Measurements from ENCODE around the gene SPG21. TPM values are rescaled to one million over a fixed set of nuclear protein-coding genes. Genes with fewer than 3 reads are reported as not detected.

Gene SPG21
- total RNA-seq, 4 donors from 2014 or later, result 83.5 to 96.7 (median 90.8) TPM

- Histone ChIP-seq H3K4me1 (no peaks in the 10 kb centered on the region), H3K36me3 (peaks cover 0 to 64% (median 14%) of the 10 kb centered on the region in 4 donors)
These were observed 58.3 kb downstream of the SPG21 start for GRCh38 chr15:64931381-64931780.

GRCh38 chr15:64930778-64931371 is 58.8 kb downstream of the SPG21 start:
- Histone ChIP-seq H3K27me3 (no peaks in the 10 kb centered on the region), H3K36me3 (peaks cover 0 to 65% (median 16%) of the 10 kb centered on the region in 4 donors), H3K27ac (replicated peaks in 1 of 4) (no peak overlapping the region), H3K9me3 (no peaks in the 10 kb centered on the region), H3K4me3 (no peak overlapping the region), H3K4me1 (no peaks in the 10 kb centered on the region)
- TF ChIP-seq POLR2AphosphoS5 (IDR thresholded peaks at IDR 0.05), result no peak
- WGBS, result 71% methylated on average over 11 of the region's 11 CpGs
- DNase-seq (ENCODE audit: extremely low spot score), result peak; percentile 77
- intact Hi-C loops (cut with DNase I), result no loop called here

More at GRCh38 chr15:64931381-64931780, 58.3 kb downstream of the SPG21 start:
- H3K27me3 ChIP-seq, result no peaks in the 10 kb centered on the region
- intact Hi-C loops (cut with DNase I), result no loop called here
- H3K4me3 ChIP-seq, result no peak overlapping the region
- no peak overlapping the region for H3K27ac ChIP-seq (replicated peaks in 1 of 4)
- no peaks in the 10 kb centered on the region for H3K9me3 ChIP-seq
- TF ChIP-seq POLR2A (IDR thresholded peaks at IDR 0.05; ENCODE audit: low read depth) (no peak), CTCF (IDR thresholded peaks at IDR 0.05) (no peak), EP300 (IDR thresholded peaks at IDR 0.05) (no peak), POLR2AphosphoS5 (IDR thresholded peaks at IDR 0.05) (no peak)
- DNase-seq (ENCODE audit: extremely low spot score), result peak; percentile 70
- 82% methylated on average over 3 of the region's 8 CpGs for WGBS

- intact Hi-C loops (cut with DNase I), result no loop called here
- Histone ChIP-seq H3K27ac (replicated peaks in 1 of 4) (no peak overlapping the region), H3K9me3 (no peaks in the 10 kb centered on the region), H3K27me3 (no peaks in the 10 kb centered on the region), H3K36me3 (peaks cover 0 to 61% (median 18%) of the 10 kb centered on the region in 4 donors), H3K4me1 (no peaks in the 10 kb centered on the region), H3K4me3 (no peak overlapping the region)
- DNase-seq (ENCODE audit: extremely low spot score), result peak; percentile 47
- 92% methylated on average over 10 of the region's 10 CpGs for WGBS
- TF ChIP-seq CTCF (IDR thresholded peaks at IDR 0.05) (no peak), POLR2AphosphoS5 (IDR thresholded peaks at IDR 0.05) (no peak), POLR2A (IDR thresholded peaks at IDR 0.05; ENCODE audit: low read depth) (no peak), EP300 (IDR thresholded peaks at IDR 0.05) (no peak)
These were observed 59.6 kb downstream of the SPG21 start for GRCh38 chr15:64930019-64930652.

- 89% methylated on average over 8 of the region's 10 CpGs for WGBS
These were observed 61.0 kb downstream of the SPG21 start for GRCh38 chr15:64928626-64929220.

More at GRCh38 chr15:64928626-64929220, 61.0 kb downstream of the SPG21 start:
- Histone ChIP-seq H3K36me3 (peaks cover 0 to 50% (median 14%) of the 10 kb centered on the region in 4 donors), H3K27ac (replicated peaks in 1 of 4) (no peak overlapping the region), H3K27me3 (no peaks in the 10 kb centered on the region), H3K4me3 (no peak overlapping the region), H3K9me3 (no peaks in the 10 kb centered on the region), H3K4me1 (no peaks in the 10 kb centered on the region)
- no peak for TF ChIP-seq POLR2A (IDR thresholded peaks at IDR 0.05; ENCODE audit: low read depth)
- TF ChIP-seq POLR2AphosphoS5 (IDR thresholded peaks at IDR 0.05), result no peak
- no peak for TF ChIP-seq EP300 (IDR thresholded peaks at IDR 0.05)
- no peak for TF ChIP-seq CTCF (IDR thresholded peaks at IDR 0.05)
- peak; percentile 86 for DNase-seq (ENCODE audit: extremely low spot score)
- intact Hi-C loops (cut with DNase I), result no loop called here
